WTC11 (cell line): Measurements from ENCODE around the gene CDH19.

Experiments
- CTCF ChIP-seq: fragments of 200-600 bp; IDR thresholded peaks from 2 replicates; pipeline ENCODE4 v1.8.0; 2022; ENCODE audit warnings: antibody characterized with exemption
- ELF4 ChIP-seq: sonication (generic); formaldehyde crosslinking; IDR thresholded peaks from 2 replicates; pipeline ENCODE4 v1.8.1; 2022; ENCODE audit warnings: low read depth, mild to moderate bottlenecking, moderate library complexity, missing genetic modification reagents
- ZNF396 ChIP-seq: fragments of 250-450 bp; sonication (Bioruptor Pico); IDR thresholded peaks from 2 replicates; pipeline ENCODE4 v1.8.0; 2021; ENCODE audit warnings: mild to moderate bottlenecking, moderate library complexity, borderline replicate concordance

GRCh38 chr18:66523219-66523991 is 80.5 kb downstream of the CDH19 start:
- no peak for TF ChIP-seq CTCF
- no peak for TF ChIP-seq ZNF396 (CRISPR knock-in tag)
- TF ChIP-seq ELF4 (CRISPR knock-in tag), result no peak
